Activated CD4-positive, alpha-beta T cell treated with anti-CD3 and anti-CD28 coated beads, Interleukin-2, amount 50 U/mL, for 24 hours (primary cell): ENCODE results near the gene BABAM1.

Experiments used
- DNase-seq, 2 donors: peaks; one replicate each; pipeline ENCODE4 v3.0.0-alpha.2; 2020; ENCODE audit warnings: low read depth in 1 of 2, low spot score in 1 of 2

Gene BABAM1

GRCh38 chr19:17302391-17303166 lies 35.3 kb downstream of the BABAM1 start:
- no peak for DNase-seq

- peak; percentile 79 to 93 for DNase-seq
These were observed 36.1 kb downstream of the BABAM1 start, which contains the start of gene ABHD8 for GRCh38 chr19:17303167-17303939. Gene ABHD8 (minus strand): TSS chr19:17303425. CDS start chr19:17301616, 1,809 bp downstream.

- DNase-seq, result no peak
These were observed 36.7 kb downstream of the BABAM1 start for GRCh38 chr19:17303940-17304267.

GRCh38 chr19:17304386-17305215 lies 37.4 kb downstream of the BABAM1 start:
- DNase-seq, result no peak

- DNase-seq, result no peak
These were observed 37.9 kb downstream of the BABAM1 start for GRCh38 chr19:17305216-17305516.

GRCh38 chr19:17305517-17306284 lies 38.5 kb downstream of the BABAM1 start, which contains the start of gene MRPL34:
Gene MRPL34 (plus strand): TSS chr19:17305872. CDS start chr19:17305893, 21 bp downstream.
- DNase-seq, result peak; percentile 78 to 93

- DNase-seq, result no peak
These were observed 39.1 kb downstream of the BABAM1 start for GRCh38 chr19:17306285-17306714.

- no peak for DNase-seq
These were observed 40.7 kb downstream of the BABAM1 start for GRCh38 chr19:17307876-17308377.

- DNase-seq, result peak; percentile 92 to 99
These were observed 42.1 kb downstream of the BABAM1 start, which contains the start of gene DDA1 for GRCh38 chr19:17309198-17309964. Gene DDA1 (plus strand): TSS chr19:17309563. CDS start chr19:17309655, 92 bp downstream.

GRCh38 chr19:17309965-17310461 lies 42.8 kb downstream of the BABAM1 start:
- no peak for DNase-seq

GRCh38 chr19:17311455-17312188 lies 44.4 kb downstream of the BABAM1 start:
- DNase-seq, result no peak

GRCh38 chr19:17312189-17313113 lies 45.2 kb downstream of the BABAM1 start:
- DNase-seq, result no peak

GRCh38 chr19:17314007-17314593 lies 46.9 kb downstream of the BABAM1 start:
- no peak for DNase-seq

- no peak for DNase-seq
These were observed 51.7 kb downstream of the BABAM1 start for GRCh38 chr19:17318966-17319365.

- DNase-seq, result no peak
These were observed 52.4 kb downstream of the BABAM1 start for GRCh38 chr19:17319473-17320238.

- DNase-seq, result no peak
These were observed 53.2 kb downstream of the BABAM1 start for GRCh38 chr19:17320435-17320834.
